HG03342 (cell line): ENCODE results near the gene ZNF710.
"Not testable (repeated sequence)": the region's sequence is repeated elsewhere in the genome, so short reads cannot be mapped to it uniquely, and the experiment has no call there.

Source experiments
- ATAC-seq: cut with Tn5 transposase; IDR thresholded peaks from one replicate; pipeline ENCODE4 v1.9.1; 2021; ENCODE audit warnings: mild to moderate bottlenecking, moderate library complexity; ENCODE audit not compliant: unreplicated experiment

The ZNF710 gene

DNA sequence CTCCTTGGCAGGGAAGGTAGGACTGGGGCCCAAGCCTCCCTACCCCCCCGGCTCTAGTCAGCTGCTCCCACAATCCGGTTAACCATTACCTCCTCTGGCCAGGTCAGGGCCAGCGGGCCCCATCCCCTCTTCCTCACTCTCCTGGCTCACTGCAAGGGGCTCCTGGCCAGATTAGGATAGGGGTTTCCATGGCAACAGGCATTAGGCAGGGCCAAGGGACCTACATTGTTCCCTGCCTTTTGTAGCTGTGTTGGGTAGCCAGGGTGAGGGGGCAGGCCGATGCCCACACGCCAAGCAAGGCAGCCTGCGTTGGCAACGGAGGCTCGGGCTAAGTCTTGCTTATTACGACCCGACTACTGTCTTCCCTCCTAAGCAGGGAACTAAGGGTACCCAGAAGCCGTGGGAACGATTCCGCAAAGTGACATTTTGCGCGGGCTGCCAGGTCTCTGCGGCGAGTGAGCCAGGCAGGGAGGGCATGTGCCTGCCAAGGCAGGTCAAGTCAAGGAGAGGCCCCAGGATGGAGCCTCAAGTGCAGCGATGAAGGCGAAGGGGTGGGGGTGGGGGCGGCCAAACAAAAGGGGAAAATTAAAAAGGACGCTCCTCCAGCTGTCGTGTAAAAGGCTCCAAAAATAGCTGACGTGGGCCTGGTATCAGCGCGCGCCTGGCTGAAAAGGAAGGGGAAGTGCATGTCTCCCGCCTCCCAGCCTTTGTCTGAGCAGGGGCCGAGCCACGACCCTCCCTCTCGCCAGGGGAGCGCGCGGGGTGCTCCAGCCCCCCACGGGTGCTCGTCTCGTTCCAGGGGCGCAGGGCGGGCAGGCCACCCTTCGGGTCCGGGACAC lies 100.2 kb downstream of the ZNF710 start:
- ATAC-seq = no peak

DNA sequence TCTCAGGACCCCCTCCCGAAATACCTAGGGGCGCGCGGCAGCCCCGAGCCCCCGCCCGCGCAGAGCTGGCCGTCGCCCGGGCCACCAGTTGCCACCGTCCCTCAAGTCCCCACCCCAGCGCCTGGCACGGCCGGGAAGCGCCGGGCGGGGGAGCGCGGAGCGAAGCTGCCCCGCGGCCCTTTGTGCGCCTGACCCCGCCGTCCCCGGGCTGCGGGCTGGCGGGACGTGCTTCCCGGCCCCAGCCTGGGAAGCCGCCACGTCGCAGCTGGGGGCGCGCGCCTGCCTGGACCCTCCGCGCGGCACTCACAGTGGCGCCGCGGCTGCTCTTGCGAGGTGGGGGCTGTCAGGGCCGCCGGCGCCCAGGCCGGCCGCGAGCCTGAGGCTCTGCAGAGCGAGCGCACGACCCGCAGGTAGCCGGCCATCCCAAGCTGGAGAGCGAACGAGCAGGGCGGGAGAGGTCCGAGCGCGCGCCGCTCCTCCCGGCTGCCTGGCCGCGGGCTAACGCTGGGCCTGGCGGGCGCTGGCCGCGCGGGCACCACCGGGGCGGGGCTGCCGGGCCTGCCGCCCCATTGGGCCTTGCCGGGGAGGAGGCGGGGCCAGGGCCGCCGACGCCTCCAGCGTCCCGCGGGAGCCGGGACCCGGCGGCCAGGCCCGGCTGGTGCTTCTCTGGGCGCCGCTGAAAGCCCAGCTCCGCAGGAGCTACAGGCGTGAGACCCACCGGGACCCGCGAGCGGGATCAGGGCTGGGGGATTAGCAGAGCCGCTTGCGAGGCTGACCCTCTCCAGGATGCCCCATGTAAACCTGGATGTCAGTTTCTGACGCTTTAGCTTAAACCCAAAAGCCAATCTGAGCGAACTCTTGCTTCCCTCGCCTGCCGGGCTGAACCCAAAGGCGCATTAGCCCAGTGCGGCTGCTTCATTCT lies 101.1 kb downstream of the ZNF710 start, which contains the start of gene IDH2:
Gene IDH2, minus strand, starts transcription at position 500 of the 922 bp plus-strand sequence. Its CDS starts 78 bp downstream, at position 422.
- ATAC-seq = peak; percentile 60

DNA sequence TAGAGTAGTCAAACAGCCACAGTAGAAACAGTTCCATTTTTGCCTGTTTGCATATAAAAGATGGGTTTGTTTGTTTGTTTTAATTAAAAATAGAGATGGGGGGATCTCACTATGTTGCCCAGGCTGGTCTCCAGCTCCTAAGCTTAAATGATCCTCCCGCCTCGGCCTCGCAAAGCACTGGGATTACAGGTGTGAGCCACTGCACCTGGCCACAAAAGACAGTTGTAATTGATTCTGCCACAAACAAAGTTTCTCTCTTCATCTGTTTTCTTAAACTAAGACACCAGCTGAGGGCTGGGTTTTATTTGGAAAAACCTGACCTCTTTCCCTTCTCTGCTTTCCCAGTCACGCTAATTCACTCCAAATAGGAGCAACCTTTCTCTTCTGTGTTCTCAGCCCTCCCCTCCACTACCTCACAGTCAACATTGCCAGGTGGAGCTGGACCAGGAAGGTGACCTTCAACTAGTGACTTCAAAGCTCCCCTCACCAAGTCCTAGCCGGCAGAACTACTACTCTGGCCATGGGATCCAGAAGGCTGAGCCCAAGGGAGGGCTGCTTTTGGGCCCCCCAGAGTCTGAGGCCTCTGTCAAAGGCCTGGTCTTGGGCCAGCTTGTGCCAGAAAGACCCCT lies 102.7 kb downstream of the ZNF710 start:
- ATAC-seq = no peak

DNA sequence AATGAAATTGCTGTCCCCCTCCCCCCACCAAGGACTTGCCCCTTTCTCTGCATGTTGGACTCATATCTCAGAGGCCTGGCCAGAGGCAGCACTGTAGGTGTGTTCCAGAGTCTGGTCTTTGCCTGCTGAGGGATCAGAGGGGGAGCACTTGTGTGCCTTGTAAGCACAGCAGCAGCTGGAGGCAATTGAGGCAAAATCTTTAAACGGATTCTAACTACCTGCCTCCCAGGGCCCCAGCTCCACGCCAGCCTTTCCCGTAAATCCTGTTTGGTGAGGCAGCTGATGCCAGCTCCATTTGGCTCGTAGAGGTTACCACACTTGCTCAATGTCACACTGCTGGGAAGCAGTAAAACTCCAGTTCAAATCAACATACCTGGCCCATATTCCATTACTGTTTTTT lies 103.4 kb downstream of the ZNF710 start:
- ATAC-seq = no peak

DNA sequence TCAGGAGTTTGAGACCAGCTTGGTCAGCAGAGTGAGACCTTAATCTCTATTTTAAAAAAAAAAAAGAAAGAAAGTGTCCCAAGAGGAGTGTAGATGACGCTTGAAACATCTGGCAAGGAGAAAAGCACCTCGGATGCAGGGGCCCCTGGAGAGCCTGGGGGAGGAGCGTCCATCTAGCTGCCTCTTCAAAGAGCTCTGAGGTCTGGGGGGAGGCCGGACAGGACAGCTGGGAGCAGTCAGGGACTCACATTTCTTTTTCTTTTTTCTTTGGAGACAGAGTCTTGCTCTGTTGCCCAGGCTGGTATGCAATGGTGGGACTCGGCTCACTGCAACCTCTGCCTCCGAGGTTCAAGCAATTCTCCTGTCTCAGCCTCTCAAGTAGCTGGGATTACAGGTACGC lies 104.4 kb downstream of the ZNF710 start:
- no peak for ATAC-seq

DNA sequence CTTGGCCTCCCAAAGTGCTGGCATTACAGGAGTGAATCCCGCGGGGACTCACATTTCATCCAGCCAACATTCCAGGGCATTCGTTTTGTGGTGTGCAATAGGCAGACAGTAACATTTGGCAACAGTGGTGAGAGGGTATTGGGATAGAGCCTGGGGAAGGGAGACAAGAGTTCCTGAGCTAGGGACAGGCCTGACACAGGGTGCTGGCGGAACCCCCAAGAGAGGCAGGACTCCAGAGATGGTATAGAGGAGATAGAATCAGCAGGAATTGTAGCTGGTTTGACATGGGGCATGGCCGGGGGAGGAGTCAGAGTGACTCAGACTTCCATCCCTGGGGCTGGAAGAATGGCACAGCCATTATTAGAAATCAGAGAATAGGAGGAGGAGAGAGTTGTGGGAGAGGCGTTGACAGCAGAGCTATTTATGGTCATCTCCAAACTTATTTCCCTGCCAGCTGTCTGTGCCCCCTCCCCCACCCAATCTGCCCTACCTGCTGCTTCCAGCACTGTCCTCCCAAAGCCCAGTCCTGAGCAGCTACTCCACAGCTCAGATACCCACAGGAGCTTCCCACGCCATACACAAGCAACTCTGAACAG lies 105.5 kb downstream of the ZNF710 start:
- ATAC-seq = no peak

DNA sequence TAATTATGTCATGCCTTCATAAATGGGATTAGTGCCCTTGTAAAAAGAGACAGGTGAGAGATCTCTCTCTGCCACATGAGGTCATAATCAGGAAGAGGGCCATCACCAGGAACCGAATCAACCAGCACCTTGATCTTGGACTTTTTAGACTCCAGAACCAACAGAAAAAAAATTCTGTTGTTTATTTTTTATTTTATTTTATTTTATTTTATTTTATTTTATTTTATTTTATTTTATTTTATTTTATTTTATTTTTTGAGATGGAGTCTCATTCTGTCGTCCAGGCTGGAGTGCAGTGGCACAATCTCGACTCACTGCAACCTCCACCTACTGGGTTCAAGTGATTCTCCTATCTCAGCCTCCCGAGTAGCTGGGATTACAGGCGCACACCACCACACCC lies 106.9 kb downstream of the ZNF710 start:
- not testable (repeated sequence) for ATAC-seq

DNA sequence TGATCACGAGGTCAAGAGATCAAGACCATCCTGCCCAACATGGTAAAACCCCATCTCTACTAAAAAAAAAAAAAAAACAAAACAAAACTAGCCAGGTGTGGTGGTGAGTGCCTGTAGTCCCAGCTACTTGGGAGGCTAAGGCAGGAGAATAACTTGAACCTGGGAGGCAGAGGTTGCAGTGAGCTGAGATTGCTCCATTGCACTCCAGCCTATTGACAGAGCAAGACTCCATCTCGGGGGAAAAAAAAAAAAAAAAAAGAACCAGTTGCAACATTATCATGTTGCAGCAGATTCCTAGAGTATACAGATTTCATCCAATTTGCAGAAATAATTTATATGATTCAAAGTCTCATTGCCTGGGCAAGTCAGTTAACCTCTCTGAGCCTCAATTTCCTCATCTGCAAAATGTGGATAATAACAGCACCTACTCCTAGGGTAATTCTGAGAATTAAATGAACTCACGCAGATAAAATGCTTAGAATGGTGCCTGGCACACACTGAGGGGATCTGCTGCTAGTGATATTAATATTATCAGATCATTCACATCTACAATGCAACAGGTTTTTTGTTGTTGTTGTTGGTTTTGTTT lies 108.1 kb downstream of the ZNF710 start:
- not testable (repeated sequence) for ATAC-seq

DNA sequence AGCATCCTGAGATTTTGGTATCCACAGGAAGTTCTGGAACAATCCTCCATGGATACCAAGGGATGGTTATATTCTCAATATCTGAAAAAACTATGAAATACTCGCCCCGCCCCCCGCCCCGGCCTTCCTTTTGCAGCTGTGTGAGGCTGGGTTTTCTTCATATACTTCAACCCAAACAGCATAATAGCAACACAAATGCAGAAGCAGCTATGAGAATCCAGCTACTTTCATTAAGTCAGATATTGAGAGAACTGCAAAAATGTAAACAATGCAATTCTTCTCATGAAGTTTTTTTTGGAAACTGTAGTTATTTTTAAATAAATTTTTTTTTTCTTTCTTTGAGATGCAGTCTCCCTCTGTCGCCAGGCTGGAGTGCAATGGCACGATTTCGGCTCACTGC lies 112.0 kb downstream of the ZNF710 start:
- ATAC-seq = no peak

DNA sequence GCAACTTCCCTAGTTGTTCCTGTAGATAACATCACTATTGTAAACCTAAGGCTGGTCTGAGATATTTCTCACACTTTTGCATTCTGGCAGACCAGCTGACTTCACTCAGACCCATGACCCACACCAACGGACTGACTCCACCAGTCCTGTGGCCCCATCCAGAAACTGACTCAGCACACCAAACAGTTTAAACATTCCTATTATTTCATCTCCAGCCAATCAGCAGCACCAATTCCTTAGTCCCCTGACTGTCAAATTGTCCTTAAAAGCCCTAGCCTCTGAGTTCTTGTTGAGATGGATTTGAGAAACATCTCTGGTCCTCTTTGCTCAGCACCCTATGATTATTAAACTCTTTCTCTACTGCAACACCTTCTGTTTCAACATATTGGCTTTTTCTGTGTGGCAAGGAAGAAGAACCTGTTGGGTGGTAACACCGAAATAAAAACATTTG lies 113.4 kb downstream of the ZNF710 start:
- no peak for ATAC-seq

DNA sequence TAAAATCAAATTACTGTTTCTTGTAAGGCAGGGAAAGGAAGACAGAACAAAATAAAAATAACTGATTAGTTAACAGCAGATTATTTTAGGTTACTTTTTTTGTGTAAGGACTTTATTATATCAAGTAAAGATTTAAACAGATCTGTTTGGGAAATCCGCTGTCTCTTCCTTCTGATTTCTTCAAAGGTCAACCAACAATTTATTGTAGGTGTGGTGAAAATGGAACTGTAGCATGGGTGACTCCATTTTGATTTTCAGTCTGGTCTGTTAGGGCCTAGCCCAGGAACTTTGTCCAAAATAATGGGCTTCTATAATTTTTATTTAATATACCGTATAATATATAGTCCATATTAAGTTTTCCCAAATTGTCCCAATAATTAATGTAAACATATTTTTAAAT lies 114.7 kb downstream of the ZNF710 start:
- no peak for ATAC-seq

DNA sequence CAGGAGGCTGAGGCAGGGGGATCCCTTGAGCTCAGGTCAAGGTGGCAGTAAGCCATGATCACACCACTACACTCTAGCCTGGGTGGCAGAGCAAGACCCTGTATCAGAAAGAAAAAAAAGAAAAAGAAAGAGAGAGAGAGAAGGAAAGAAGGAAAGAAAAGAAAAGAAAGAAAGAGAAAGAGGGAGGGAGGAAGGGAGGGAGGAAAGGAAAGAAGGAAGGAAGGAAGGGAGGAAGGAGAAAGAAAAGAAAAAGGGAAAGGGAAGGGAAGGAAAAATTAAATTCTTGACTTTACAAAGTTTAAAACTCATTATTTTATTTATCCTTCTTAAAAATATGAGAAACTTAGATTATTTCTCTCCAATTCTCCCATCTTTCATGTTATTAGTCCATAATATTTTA lies 118.2 kb downstream of the ZNF710 start:
- no peak for ATAC-seq

DNA sequence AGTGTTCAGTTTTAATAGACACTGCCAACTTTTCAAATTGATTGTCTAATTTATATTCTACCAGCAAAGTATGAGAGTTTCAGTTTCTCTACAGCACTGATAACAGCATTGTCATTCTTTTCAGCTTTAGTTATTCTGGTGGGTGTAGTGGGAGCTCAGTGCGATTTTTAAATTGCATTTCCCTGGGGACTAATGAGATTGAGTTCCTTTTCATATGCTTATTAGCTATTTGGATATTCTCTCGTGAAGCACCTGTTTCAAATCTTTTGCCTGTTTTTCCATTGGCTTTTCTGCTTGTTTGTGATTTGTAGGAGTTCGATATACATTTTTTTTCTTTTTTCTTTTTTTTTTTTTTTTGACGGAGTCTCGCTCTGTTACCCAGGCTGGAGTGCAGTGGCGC lies 120.0 kb downstream of the ZNF710 start:
- no peak for ATAC-seq

DNA sequence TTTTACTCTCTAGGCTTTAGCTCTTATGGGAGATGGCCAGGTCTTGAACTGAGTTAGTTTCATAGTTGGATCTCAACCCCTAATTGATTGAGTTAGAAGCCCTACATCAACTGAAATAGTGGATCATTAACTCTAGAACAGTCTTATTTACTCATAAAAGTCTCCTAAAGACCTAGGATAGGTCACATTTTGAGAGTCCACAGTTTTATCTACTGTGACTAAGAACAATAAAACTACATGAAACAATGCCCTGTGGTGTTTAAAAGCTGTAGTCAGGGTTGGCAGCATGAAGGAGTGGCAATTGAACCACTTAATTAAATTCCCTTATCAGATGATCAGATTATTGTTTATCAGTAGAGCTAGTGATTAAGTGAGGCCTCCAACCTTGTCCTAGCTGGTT lies 123.4 kb downstream of the ZNF710 start:
- no peak for ATAC-seq

DNA sequence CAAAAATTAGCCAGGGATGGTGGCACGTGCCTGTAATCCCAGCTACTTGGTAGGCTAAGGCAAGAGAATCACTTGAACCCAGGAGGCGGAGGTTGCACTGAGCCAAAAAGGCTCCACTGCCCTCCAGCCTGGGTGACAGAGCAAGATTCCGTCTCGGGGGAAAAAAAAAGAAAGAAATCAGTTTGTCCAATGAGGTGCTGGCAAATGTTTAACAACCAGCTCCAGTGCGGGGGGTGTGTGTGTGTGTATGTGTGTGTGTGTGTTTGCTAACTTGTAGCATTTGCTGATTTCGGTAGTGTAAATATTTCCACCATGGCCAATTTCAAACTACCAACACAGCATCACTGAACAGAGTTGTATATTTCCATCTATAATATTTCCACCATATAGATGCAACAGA lies 124.9 kb downstream of the ZNF710 start:
- no peak for ATAC-seq

DNA sequence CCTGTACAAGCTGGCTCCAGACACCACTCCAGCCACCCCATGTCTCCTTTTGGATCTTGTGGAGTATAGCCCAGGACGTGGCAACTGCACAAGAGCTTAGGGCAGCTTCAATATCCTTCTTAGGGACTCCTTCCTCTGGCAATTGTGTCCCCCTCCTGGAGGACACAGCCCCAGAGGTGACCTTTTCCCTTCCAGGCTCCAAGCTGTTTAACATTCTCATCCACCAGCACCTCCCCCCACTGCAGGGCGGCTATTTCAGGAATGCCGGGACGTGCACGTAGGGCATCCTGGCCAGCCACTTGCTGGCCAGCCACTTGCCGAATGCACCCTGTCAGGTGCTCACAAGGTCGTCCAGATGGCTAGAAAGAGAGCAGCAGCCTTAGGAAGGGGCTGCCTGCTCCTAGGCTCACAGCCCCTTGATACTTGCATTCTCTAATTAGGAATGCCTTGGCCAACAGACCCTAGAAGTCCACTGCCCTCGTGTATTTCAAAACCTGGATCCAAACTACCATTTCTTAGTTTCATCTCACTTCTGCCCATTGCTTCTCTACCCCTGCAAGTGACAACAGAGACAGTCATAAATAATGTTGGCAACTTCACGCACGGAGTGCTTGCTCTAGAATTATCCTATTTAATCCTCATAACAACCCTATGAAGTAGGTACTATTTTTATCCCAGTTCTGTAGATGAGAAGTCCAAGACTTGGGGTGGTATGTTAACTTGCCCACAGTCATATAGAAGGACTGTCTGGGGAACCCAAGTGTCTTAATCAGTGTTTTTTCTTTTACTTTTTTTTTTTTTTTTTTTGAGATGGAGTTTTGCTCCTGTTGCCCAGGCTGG lies 125.7 kb downstream of the ZNF710 start:
- no peak for ATAC-seq

DNA sequence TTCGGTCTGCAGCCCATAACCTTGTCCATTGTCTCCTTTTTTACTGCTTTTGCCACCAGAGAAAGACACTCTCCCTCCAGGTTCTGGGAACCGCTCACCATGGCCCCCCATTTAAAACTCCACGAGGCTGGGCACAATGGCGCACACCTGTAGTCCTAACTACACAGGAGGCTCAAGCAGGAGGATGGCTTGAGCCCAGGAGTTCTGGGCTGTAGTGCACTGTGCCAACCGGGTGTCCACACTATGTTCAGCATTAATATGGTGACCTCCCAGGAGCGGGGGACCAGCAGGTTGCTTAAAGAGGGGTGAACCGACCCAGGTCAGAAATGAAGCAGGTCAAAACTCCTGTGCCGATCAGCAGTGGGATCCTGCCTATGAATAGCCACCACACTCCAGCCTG lies 129.2 kb downstream of the ZNF710 start:
- ATAC-seq = no peak
